ENCODE data around the gene DPY19L1.

- TF ChIP-seq EZH2 (IDR thresholded peaks at IDR 0.05; ENCODE audit: insufficient read depth, low read length) (no peak), CTCF (IDR thresholded peaks at IDR 0.05; ENCODE audit: insufficient read depth, low read depth, low read length) (no peak)
These were observed 87.9 kb downstream of the DPY19L1 start for GRCh38 chr7:34949361-34949760.

All from astrocyte (in vitro differentiated cells and primary cell).